GM10248 (cell line): ENCODE results near the gene UBE4B.

Source experiments
- CTCF ChIA-PET: fragments of 300-600 bp; sonication (Branson Sonifier 250); formaldehyde crosslinking; extraction: SDS; loops from one replicate; lab custom pipeline; 2021; ENCODE audit warnings: antibody characterized with exemption; lab: Yijun Ruan, JAX
- POLR2A ChIA-PET: fragments of 350-650 bp; sonication (Branson Sonifier 250); formaldehyde crosslinking; extraction: SDS; loops from one replicate; lab custom pipeline; 2020; ENCODE audit warnings: antibody characterized with exemption; lab: Yijun Ruan, JAX
- DNase-seq: peaks from one replicate; pipeline ENCODE4 v3.0.0; 2012; ENCODE audit errors: extremely low spot score
- CTCF ChIP-seq: IDR thresholded peaks from 2 replicates; pipeline ENCODE4 v1.5.1; 2012; ENCODE audit warnings: mild to moderate bottlenecking, low read depth; ENCODE audit errors: extremely low read depth, missing control alignments, control extremely low read depth

UBE4B gene

GRCh38 chr1:10031461-10031860 is 1.3 kb upstream of the UBE4B start:
- CTCF ChIA-PET: interaction anchor here (1.6 kb wide), 1 partner anchor 158 kb away, joined by 5 read pairs; no protein-coding TSS in a partner anchor
- TF ChIP-seq CTCF: no peak
- DNase-seq: no peak
- POLR2A ChIA-PET: no interaction called here

DNA sequence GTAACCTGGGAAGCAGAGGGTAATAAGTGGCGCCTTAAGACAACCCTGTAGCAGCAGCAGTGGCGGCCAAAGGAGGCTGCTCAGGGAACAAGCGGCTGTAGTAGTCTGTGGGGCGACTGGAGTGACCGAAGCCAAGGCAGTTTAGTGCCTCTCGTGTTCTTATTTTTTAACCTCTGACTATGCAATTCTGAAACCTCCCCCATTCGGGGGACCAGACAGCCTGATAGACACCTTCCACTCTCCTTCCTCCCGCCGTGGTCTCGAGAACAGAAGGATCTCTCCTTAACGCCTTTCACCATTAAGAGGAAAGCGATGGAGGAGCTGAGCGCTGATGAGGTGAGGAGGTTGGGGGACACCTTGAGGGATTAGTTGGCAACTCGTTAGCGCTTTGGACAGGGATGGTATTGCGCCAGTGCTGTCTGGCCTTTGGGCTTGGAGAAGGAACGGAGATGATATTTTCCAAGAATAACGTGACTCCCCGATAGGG is 644 bp downstream of the UBE4B start:
- no peak for DNase-seq
- TF ChIP-seq CTCF: no peak
- POLR2A ChIA-PET: no interaction called here
- CTCF ChIA-PET: interaction anchor here (1.0 to 2.1 kb wide), 5 partner anchors 10 to 156 kb away, joined by 3 to 4 read pairs (median 4); no protein-coding TSS in a partner anchor

DNA sequence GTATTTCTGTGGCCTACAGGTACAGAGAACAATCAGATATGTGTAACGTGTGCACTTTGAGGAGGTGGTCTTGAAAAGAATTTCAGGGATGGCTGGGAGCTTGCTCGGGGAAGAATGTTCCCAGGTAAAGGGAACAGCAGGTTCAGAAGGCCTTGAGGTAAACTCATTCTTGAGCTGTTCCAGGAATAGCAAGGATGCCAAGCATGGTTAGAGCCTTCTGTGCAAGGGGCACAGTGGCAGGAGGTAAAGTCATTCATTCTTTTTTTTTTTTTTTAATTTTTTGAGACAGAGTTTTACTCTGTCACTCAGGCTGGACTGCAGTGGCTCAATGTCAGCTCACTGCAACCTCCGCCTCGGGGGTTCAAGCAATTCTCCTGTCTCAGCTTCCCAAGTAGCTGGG is 10.0 kb downstream of the UBE4B start:
- ChIA-PET POLR2A (interaction anchor here (0.6 to 0.7 kb wide), 2 partner anchors 100 to 843 kb away, joined by 3 read pairs; no protein-coding TSS in a partner anchor), CTCF (interaction anchor here (0.6 to 1.3 kb wide), 2 partner anchors 9 to 1327 kb away, joined by 3 to 4 read pairs; partner anchors contain the start of gene UBE4B)
- TF ChIP-seq CTCF: no peak
- DNase-seq: no peak

- no peak for DNase-seq
- no peak for TF ChIP-seq CTCF
- CTCF ChIA-PET: interaction anchor here (1.4 to 1.8 kb wide), 2 partner anchors 13 to 53 kb away, joined by 3 to 5 read pairs; no protein-coding TSS in a partner anchor
- POLR2A ChIA-PET: interaction anchor here (0.6 kb wide), 1 partner anchor 106 kb away, joined by 3 read pairs; no protein-coding TSS in a partner anchor
Measured at GRCh38 chr1:10045480-10046355, 13.0 kb downstream of the UBE4B start.

DNA sequence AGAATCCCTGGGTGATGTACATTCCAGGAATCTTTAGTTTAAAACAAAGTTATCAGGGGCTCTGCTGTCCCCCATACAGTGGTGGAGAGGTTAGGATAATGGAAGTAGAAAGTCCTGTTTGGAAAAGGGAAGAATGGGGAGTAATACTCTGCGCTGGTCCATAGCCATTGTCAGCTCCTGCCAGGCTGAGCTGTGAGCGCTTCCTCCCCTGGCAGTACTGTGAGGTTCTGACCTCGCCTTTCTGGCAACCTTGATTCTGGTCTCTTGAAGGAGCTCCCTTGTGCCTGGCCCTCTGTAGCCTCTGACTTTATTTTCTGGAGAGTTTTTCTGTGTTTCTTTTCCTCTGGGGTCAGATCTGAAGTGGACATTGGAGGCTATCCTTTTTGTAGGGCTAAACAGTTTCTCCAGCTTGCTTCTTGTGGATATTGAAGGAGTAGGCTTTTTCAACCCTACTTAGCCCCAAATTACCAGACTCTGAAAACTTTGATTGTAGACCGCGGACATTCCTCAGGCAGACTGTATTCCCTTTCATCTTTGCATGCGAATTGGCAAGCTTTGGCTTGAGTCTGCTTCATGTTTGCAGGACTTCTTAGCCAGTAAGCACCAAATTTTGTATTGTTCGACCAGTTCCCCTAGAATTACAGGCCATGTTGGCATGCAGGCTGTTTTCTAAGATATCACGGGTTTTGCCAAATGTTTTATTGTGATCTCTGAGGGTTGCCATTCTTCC is 13.8 kb downstream of the UBE4B start:
- no peak for TF ChIP-seq CTCF
- ChIA-PET CTCF (interaction anchor here (1.4 to 1.8 kb wide), 2 partner anchors 12 to 54 kb away, joined by 3 to 5 read pairs; no protein-coding TSS in a partner anchor), POLR2A (interaction anchor here (0.6 kb wide), 1 partner anchor 106 kb away, joined by 3 read pairs; no protein-coding TSS in a partner anchor)
- DNase-seq: no peak

DNA sequence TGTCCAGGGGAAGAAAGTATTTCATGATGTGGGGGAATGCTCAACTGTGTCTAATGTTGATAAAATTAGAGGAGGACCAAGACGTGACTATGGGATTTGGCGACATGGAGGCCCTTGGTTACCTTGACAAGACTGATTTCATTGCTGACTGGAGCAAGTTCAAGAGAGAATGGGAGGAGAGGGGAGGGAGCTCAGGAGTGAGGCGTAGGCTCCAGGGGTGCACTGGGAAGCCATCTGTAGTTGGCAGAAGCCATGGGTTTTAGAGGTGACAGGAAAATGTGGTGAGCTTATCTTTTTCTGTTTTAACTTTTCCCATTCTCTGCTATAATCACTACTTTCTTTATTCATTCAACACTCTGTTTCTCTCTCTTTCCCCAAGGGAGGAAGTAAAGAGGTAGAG is 15.8 kb downstream of the UBE4B start:
- DNase-seq: no peak
- TF ChIP-seq CTCF: no peak
- POLR2A ChIA-PET: no interaction called here
- CTCF ChIA-PET: no interaction called here
